RWPE2 (cell line): ENCODE measurements around the gene MYOM1.
"Not testable (repeated sequence)": the region's sequence is repeated elsewhere in the genome, so short reads cannot be mapped to it uniquely, and the experiment has no call there.

Experiments
- ATAC-seq: fragments of 200-7000 bp; cut with Tn5 transposase; 3 replicates; pipeline ENCODE4 v1.9.1; 2021; ENCODE audit warnings: low read depth
- DNase-seq: peaks from one replicate; pipeline ENCODE4 v3.0.0-alpha.2; 2020; ENCODE audit warnings: low spot score
- H3K27ac ChIP-seq: fragments of 450-650 bp; 2 replicates; pipeline ENCODE4 v1.5.1; 2017; ENCODE audit warnings: mild to moderate bottlenecking; ENCODE audit not compliant: poor library complexity, severe bottlenecking
- H3K27me3 ChIP-seq: fragments of 250-450 bp; sonication (Bioruptor Pico); 2 replicates; pipeline ENCODE4 v1.5.1; 2021; ENCODE audit warnings: mild to moderate bottlenecking, moderate library complexity; ENCODE audit not compliant: insufficient read depth, poor library complexity, severe bottlenecking
- H3K36me3 ChIP-seq: fragments of 250-450 bp; sonication (Bioruptor Pico); 2 replicates; pipeline ENCODE4 v1.5.1; 2020; ENCODE audit warnings: low read depth, mild to moderate bottlenecking, moderate library complexity
- H3K4me1 ChIP-seq: fragments of 250-450 bp; sonication (Bioruptor Pico); 2 replicates; pipeline ENCODE4 v1.5.1; 2021; ENCODE audit warnings: mild to moderate bottlenecking, moderate library complexity; ENCODE audit not compliant: insufficient read depth, poor library complexity, severe bottlenecking
- H3K4me3 ChIP-seq: fragments of 250-450 bp; sonication (Bioruptor Pico); 2 replicates; pipeline ENCODE4 v1.5.1; 2021; ENCODE audit warnings: mild to moderate bottlenecking, moderate library complexity; ENCODE audit not compliant: severe bottlenecking
- H3K9me3 ChIP-seq: fragments of 250-450 bp; sonication (Bioruptor Pico); 2 replicates; pipeline ENCODE4 v1.5.1; 2021; ENCODE audit warnings: mild to moderate bottlenecking, moderate library complexity; ENCODE audit not compliant: severe bottlenecking
- TF ChIP-seq, protein P1 (sequence below): fragments of 450-650 bp; IDR thresholded peaks from one replicate; pipeline ENCODE4 v1.5.1; 2017; ENCODE audit warnings: mild to moderate bottlenecking, moderate library complexity; ENCODE audit not compliant: poor library complexity, severe bottlenecking

MYOM1 gene

DNA sequence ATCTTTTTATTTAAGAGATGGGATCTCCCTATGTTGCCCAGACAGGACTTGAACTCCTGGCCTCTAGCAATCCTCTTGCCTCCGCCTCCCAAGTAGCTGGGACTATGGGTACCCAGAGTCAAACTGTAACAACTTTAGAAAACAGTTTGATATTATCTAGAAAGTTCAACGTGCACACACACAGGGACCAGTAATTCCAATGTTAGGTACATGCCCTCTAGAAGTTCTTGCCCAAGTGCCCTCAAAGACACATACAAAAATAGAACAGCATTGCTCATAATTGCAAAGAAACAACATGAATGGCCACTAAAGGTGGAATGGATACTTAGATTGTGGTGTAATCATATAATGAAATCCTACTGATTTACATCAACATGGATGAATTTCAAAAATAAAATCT, 194.2 kb downstream of the MYOM1 start:
- H3K9me3 ChIP-seq = no peaks in the 10 kb centered on the region
- H3K27ac ChIP-seq = no peak overlapping the region
- no peaks in the 10 kb centered on the region for H3K36me3 ChIP-seq
- no peak for DNase-seq
- H3K4me1 ChIP-seq = no peaks in the 10 kb centered on the region
- no peak overlapping the region for H3K4me3 ChIP-seq
- no peak for ATAC-seq
- H3K27me3 ChIP-seq = no peaks in the 10 kb centered on the region
- TF ChIP-seq, protein P1, sequence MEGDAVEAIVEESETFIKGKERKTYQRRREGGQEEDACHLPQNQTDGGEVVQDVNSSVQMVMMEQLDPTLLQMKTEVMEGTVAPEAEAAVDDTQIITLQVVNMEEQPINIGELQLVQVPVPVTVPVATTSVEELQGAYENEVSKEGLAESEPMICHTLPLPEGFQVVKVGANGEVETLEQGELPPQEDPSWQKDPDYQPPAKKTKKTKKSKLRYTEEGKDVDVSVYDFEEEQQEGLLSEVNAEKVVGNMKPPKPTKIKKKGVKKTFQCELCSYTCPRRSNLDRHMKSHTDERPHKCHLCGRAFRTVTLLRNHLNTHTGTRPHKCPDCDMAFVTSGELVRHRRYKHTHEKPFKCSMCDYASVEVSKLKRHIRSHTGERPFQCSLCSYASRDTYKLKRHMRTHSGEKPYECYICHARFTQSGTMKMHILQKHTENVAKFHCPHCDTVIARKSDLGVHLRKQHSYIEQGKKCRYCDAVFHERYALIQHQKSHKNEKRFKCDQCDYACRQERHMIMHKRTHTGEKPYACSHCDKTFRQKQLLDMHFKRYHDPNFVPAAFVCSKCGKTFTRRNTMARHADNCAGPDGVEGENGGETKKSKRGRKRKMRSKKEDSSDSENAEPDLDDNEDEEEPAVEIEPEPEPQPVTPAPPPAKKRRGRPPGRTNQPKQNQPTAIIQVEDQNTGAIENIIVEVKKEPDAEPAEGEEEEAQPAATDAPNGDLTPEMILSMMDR = no peak

DNA sequence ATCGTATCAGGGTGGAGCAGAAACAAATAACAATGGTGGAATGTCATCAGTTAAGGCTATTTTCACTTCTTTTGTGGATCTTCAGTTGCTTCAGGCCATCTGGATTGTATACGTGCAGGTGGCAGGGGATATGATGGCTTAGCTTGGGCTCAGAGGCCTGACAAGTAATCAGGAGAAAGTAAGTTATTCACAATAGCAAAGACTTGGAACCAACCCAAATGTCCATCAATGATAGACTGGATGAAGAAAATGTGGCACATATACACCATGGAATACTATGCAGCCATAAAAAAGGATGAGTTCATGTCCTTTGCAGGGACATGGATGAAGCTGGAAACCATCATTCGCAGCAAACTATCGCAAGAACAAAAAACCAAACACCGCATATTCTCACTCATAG, 196.2 kb downstream of the MYOM1 start:
- not testable (repeated sequence) for H3K27ac ChIP-seq, ATAC-seq, H3K27me3 ChIP-seq, H3K9me3 ChIP-seq, H3K4me1 ChIP-seq, H3K4me3 ChIP-seq, H3K36me3 ChIP-seq, DNase-seq
